ENCODE measurements around the gene SMAD3. TPM values are rescaled to one million over a fixed set of nuclear protein-coding genes. Genes with fewer than 3 reads are reported as not detected.
"Not testable (repeated sequence)": the region's sequence is repeated elsewhere in the genome, so short reads cannot be mapped to it uniquely, and the experiment has no call there.

Gene SMAD3
- total RNA-seq, 1 donor from 2014 or later: 58.8 TPM

GRCh38 chr15:67118808-67119207 lies 53.4 kb downstream of the SMAD3 start:
- no peak for DNase-seq (ENCODE audit: low spot score)
- intact Hi-C loops (cut with DNase I): no loop called here

GRCh38 chr15:67119238-67119846 lies 53.9 kb downstream of the SMAD3 start:
- no peak for DNase-seq (ENCODE audit: low spot score)
- intact Hi-C loops (cut with DNase I): no loop called here
- ATAC-seq: no peak

More at GRCh38 chr15:67118808-67119207, 53.4 kb downstream of the SMAD3 start:
- ATAC-seq: no peak

- ATAC-seq (no peak), DNase-seq (ENCODE audit: low spot score) (no peak)
- intact Hi-C loops (cut with DNase I): no loop called here
Measured at GRCh38 chr15:67120009-67120838, 54.8 kb downstream of the SMAD3 start.

- intact Hi-C loops (cut with DNase I): no loop called here
- peak; percentile 83 for ATAC-seq
Measured at GRCh38 chr15:67120839-67121643, 55.6 kb downstream of the SMAD3 start.

GRCh38 chr15:67121644-67122605 lies 56.5 kb downstream of the SMAD3 start:
- no peak for DNase-seq (ENCODE audit: low spot score)
- intact Hi-C loops (cut with DNase I): no loop called here
- no peak for ATAC-seq

More at GRCh38 chr15:67120839-67121643, 55.6 kb downstream of the SMAD3 start:
- peak; percentile 92 for DNase-seq (ENCODE audit: low spot score)

GRCh38 chr15:67122816-67123215 lies 57.4 kb downstream of the SMAD3 start:
- intact Hi-C loops (cut with DNase I); DNase-seq (ENCODE audit: low spot score); ATAC-seq: not testable (repeated sequence)

GRCh38 chr15:67123291-67123690 lies 57.9 kb downstream of the SMAD3 start:
- ATAC-seq; DNase-seq (ENCODE audit: low spot score); intact Hi-C loops (cut with DNase I): not testable (repeated sequence)

- DNase-seq (ENCODE audit: low spot score): no peak
- ATAC-seq: no peak
- intact Hi-C loops (cut with DNase I): no loop called here
Measured at GRCh38 chr15:67124111-67124510, 58.7 kb downstream of the SMAD3 start.

- intact Hi-C loops (cut with DNase I): no loop called here
- DNase-seq (ENCODE audit: low spot score) (no peak), ATAC-seq (peak; percentile 16)
Measured at GRCh38 chr15:67124911-67125588, 59.6 kb downstream of the SMAD3 start.

GRCh38 chr15:67125589-67126502 lies 60.4 kb downstream of the SMAD3 start:
- ATAC-seq: peak; percentile 93
- intact Hi-C loops (cut with DNase I): no loop called here
- DNase-seq (ENCODE audit: low spot score): peak; percentile 87

GRCh38 chr15:67126551-67127330 lies 61.3 kb downstream of the SMAD3 start:
- ATAC-seq: no peak
- DNase-seq (ENCODE audit: low spot score): no peak
- intact Hi-C loops (cut with DNase I): no loop called here

- no peak for DNase-seq (ENCODE audit: low spot score)
- intact Hi-C loops (cut with DNase I): no loop called here
- no peak for ATAC-seq
Measured at GRCh38 chr15:67127331-67127664, 61.9 kb downstream of the SMAD3 start.

GRCh38 chr15:67127965-67128364 lies 62.6 kb downstream of the SMAD3 start:
- no peak for ATAC-seq

GRCh38 chr15:67130166-67130565 lies 64.8 kb downstream of the SMAD3 start:
- ATAC-seq (no peak), DNase-seq (ENCODE audit: low spot score) (peak; percentile 47)
- intact Hi-C loops (cut with DNase I): loop anchor here (10.0 kb wide), 1 partner anchor 65 kb away; the partner anchor contains the start of gene SMAD3

More at GRCh38 chr15:67127965-67128364, 62.6 kb downstream of the SMAD3 start:
- peak; percentile 42 for DNase-seq (ENCODE audit: low spot score)
- intact Hi-C loops (cut with DNase I): no loop called here

- intact Hi-C loops (cut with DNase I): loop anchor here (10.0 kb wide), 1 partner anchor 66 kb away; the partner anchor contains the start of gene SMAD3
- DNase-seq (ENCODE audit: low spot score) (peak; percentile 39), ATAC-seq (peak; percentile 12)
Measured at GRCh38 chr15:67130673-67131601, 65.5 kb downstream of the SMAD3 start.

All from sciatic nerve (tissue), 2 donors.